HepG2 (cell line): ENCODE results near the gene BOLA3. TPM values are rescaled to one million over a fixed set of nuclear protein-coding genes. Genes with fewer than 3 reads are reported as not detected.
"Not testable (repeated sequence)": the region's sequence is repeated elsewhere in the genome, so short reads cannot be mapped to it uniquely, and the experiment has no call there.

ENCODE experiments used
- ATAC-seq: fragments of 200-7000 bp; cut with Tn5 transposase; 3 replicates; pipeline ENCODE4 v1.9.1; 2020; ENCODE audit warnings: mild to moderate bottlenecking, moderate library complexity
- BruUV-seq: library from RNA; stranded (reverse); fragments of 400-500 nt; replicated peaks from 2 replicates; lab custom pipeline; 2021; lab: Mats Ljungman, UMichigan
- CTCF ChIA-PET: fragments of 300-600 bp; formaldehyde crosslinking; extraction: SDS; loops from one replicate; lab custom pipeline; 2021; ENCODE audit warnings: low total read pairs, inconsistent platforms, low intra/inter-chr PET ratio; lab: Yijun Ruan, JAX
- POLR2A ChIA-PET: fragments of 350-600 bp; sonication (Branson Sonifier 250); formaldehyde crosslinking; loops from one replicate; lab custom pipeline; 2020; ENCODE audit warnings: antibody characterized with exemption, inconsistent platforms; lab: Yijun Ruan, JAX
- DNase-seq: peaks from one replicate; pipeline ENCODE4 v3.0.0-alpha.2; 2015; ENCODE audit warnings: low spot score
- FAIRE-seq: peaks from 3 replicates; lab custom pipeline; 2011; peaks lifted over from hg19 to GRCh38; lab: Jason Lieb, UNC
- H2AFZ ChIP-seq: one replicate; pipeline ENCODE4 v1.6.1; 2011; ENCODE audit warnings: low read length, inconsistent platforms
- H3K27ac ChIP-seq: fragments of 300-600 bp; 3 replicates; pipeline ENCODE4 v1.8.0; 2011; ENCODE audit warnings: mixed run types, mild to moderate bottlenecking, mixed read lengths, low read length, inconsistent platforms; ENCODE audit not compliant: insufficient read depth; ENCODE audit errors: extremely low read length
- H3K27me3 ChIP-seq, 2 experiments: fragments of 200-600 bp in 1 of 2; 2 replicates in 1 of 2; 3 replicates in 1 of 2; pipeline versions ENCODE4 v1.6.0 to v1.8.0; 2011; ENCODE audit warnings: low read length in 2 of 2, mild to moderate bottlenecking in 2 of 2, moderate library complexity in 2 of 2, inconsistent platforms in 1 of 2; ENCODE audit not compliant: insufficient read depth in 2 of 2, control insufficient read depth in 1 of 2
- H3K36me3 ChIP-seq, 2 experiments: fragments of 200-600 bp in 1 of 2; replicated peaks in 1 of 2; 2 replicates in 1 of 2; 3 replicates in 1 of 2; pipeline versions ENCODE4 v1.5.1 to v1.8.0; 2011; ENCODE audit warnings: low read length in 2 of 2, inconsistent platforms in 1 of 2; ENCODE audit not compliant: insufficient read depth in 2 of 2, control insufficient read depth in 1 of 2
- H3K4me1 ChIP-seq: 2 replicates; pipeline ENCODE4 v1.5.1; 2012; ENCODE audit warnings: low read length, inconsistent platforms; ENCODE audit not compliant: insufficient read depth
- H3K4me2 ChIP-seq: 2 replicates; pipeline ENCODE4 v1.6.0; 2011; ENCODE audit warnings: low read depth, low read length, inconsistent platforms
- H3K4me3 ChIP-seq, 3 experiments: fragments of 200-600 bp in 1 of 3; sonication (generic), shearing (Covaris generic) in 1 of 3; replicated peaks in 1 of 3; 2 replicates each; pipeline ENCODE4 v1.5.1; 2011 to 2016; ENCODE audit warnings: low read length in 3 of 3, inconsistent platforms in 2 of 3, low read depth in 2 of 3, mild to moderate bottlenecking in 2 of 3, control low read depth in 1 of 3, mixed read lengths in 1 of 3; ENCODE audit not compliant: insufficient read depth in 1 of 3
- H3K79me2 ChIP-seq: one replicate; pipeline ENCODE4 v1.6.1; 2011; ENCODE audit warnings: low read length, inconsistent platforms; ENCODE audit not compliant: insufficient read depth
- H3K9ac ChIP-seq: 2 replicates; pipeline ENCODE4 v1.6.0; 2011; ENCODE audit warnings: mild to moderate bottlenecking, low read depth, low read length, inconsistent platforms; ENCODE audit not compliant: insufficient read depth
- H3K9me3 ChIP-seq: 2 replicates; pipeline ENCODE4 v1.5.1; 2012; ENCODE audit warnings: mild to moderate bottlenecking, low read length
- H4K20me1 ChIP-seq: 2 replicates; pipeline ENCODE4 v1.6.0; 2011; ENCODE audit warnings: inconsistent platforms, mild to moderate bottlenecking, low read length, moderate library complexity; ENCODE audit not compliant: insufficient read depth
- HMGXB4 ChIP-seq, 2 experiments: sonication (generic) in 1 of 2; formaldehyde crosslinking in 1 of 2; IDR thresholded peaks; 2 replicates each; pipeline versions ENCODE4 v1.4.0 to v1.6.1; 2018 to 2020; ENCODE audit warnings: missing genetic modification reagents in 2 of 2, borderline replicate concordance in 1 of 2, low read depth in 1 of 2, mild to moderate bottlenecking in 1 of 2, missing biosample characterization in 1 of 2
- SIX4 ChIP-seq: sonication (generic); formaldehyde crosslinking; IDR thresholded peaks from 2 replicates; pipeline ENCODE4 v1.4.0; 2020; ENCODE audit warnings: missing genetic modification reagents
- SNAPC4 ChIP-seq: sonication (generic); formaldehyde crosslinking; IDR thresholded peaks from 2 replicates; pipeline ENCODE4 v1.4.0; 2020; ENCODE audit warnings: mild to moderate bottlenecking, missing genetic modification reagents
- ZMYM4 ChIP-seq: sonication (generic); formaldehyde crosslinking; IDR thresholded peaks from 2 replicates; pipeline ENCODE4 v1.8.1; 2023; ENCODE audit warnings: mild to moderate bottlenecking, missing genetic modification reagents
- WGBS: methylation state at CpG from one replicate; pipeline ENCODE4 v1.1.6; 2017; ENCODE audit warnings: low lambda C conversion rate; 5-methylcytosine and 5-hydroxymethylcytosine counted together
- in situ Hi-C: cut with HindIII; loops from 2 replicates; pipeline ENCODE4 v1.10.0; 2017; ENCODE audit warnings: low pct_unique_long_range_greater_than_20kb; ENCODE audit not compliant: extremely low pct_ligation_motif_present
- intact Hi-C: fragments of 100-400 bp; cut with micrococcal nuclease; formaldehyde crosslinking; loops from one replicate; pipeline ENCODE4 v1.10.0; 2022; ENCODE audit not compliant: unreplicated experiment
- polyA plus RNA-seq, 8 experiments: library from polyadenylated mRNA; depleted of rRNA in 3 of 8; stranded (reverse) in 7 of 8; unstranded in 1 of 8; fragments of >200 nt; fragmentation: Illumina TruSeq in 4 of 8; extraction: Trizol in 4 of 8; gene quantifications; 2 replicates each; pipeline versions ENCODE4 v1.2.1 to v1.2.3, GENCODE V29; 2011 to 2016; ENCODE audit warnings: low read depth in 4 of 8, missing spikeins in 1 of 8, mixed read lengths in 1 of 8; ENCODE audit not compliant: insufficient read depth in 1 of 8
- total RNA-seq, 5 experiments: library from RNA; depleted of rRNA; stranded (reverse); fragments of >200 nt; fragmentation: Illumina TruSeq; extraction: Trizol; gene quantifications; 2 replicates each; pipeline ENCODE4 v1.2.3, GENCODE V29; 2016; ENCODE audit warnings: low read depth in 1 of 5

The BOLA3 gene
- total and polyA plus RNA-seq, 2 of the 13 experiments (the other 11 are each of a cell fraction or from before 2014, with no cell fraction given), result 89.7 to 170 TPM

DNA sequence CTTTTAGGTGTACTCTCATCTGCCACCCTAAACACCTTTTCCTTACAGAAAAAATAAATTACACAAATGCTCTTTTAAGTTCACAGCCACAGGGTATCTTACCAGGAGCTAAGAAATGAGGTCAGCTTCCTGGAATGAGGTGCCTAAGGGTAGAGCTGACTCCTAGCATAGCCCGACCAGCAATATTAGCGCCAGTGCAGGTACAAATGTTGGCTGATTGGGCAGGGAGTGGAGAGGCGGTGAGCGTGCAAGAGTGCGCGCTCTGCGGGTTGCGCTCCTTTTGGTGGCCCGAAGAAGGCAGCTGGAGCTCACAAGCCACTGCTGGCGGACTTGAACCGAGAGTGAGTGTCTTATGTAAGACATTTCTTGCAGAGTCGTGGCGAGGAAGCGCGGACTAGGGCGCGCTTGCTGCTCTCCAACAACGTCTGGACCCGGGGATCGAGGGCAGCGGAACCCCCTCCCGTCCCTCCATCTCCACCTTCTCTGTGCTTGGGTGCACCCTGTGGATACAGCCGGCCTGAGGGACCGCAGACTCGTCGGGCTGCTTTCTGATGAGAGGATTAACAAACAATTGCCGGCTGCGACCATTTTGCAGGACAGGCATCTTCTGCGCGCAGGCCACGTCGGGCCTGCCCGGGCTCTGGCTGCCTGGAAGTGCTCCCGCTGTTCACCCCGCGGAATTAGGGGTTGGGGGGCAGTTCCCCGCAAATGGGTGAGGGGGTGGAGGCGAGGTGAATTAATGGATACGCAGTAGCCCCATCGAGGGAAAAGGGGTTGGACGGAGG is 17.3 kb downstream of the BOLA3 start (continued):
- no peak for TF ChIP-seq SNAPC4 (CRISPR knock-in tag)
- no peak for TF ChIP-seq HMGXB4 (CRISPR knock-in tag; IDR thresholded peaks at IDR 0.05; ENCODE audit: borderline replicate concordance in 1 of 2, low read depth in 1 of 2)
- no peak for TF ChIP-seq SIX4

DNA sequence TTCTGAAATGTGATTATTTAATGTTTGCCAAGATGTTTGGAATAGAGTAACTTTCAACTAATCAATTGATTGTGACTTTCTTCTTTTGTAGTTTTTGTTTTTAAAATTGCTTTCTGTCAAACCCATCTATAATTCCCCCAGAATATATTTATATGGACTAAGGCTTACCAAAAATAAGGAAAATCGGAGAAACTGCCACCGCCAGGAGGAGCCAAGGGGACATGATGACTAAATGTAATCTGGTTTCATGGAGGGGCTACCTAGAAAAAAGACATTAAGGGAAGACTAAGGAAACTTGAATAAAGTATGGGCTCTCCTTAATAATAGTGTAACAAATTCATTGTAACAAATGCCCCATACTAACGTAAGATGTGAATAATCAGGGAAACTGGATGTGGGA is 19.5 kb downstream of the BOLA3 start:
- Histone ChIP-seq H3K4me3 (no peak overlapping the region), H3K9me3 (0 out of 2 replicates have a peak, but pooled peaks cover 2% of the 10 kb centered on the region), H3K27me3 (no peaks in the 10 kb centered on the region), H3K36me3 (peaks cover under 1% of the 10 kb centered on the region in 2 experiments; a peak in 3 of 5 replicates), H3K4me2 (no peak overlapping the region), H4K20me1 (no peaks in the 10 kb centered on the region), H2AFZ (no peak overlapping the region), H3K79me2 (no peaks in the 10 kb centered on the region), H3K4me1 (no peaks in the 10 kb centered on the region), H3K27ac (no peak overlapping the region)
- no peak for DNase-seq
- no TSS peak for BruUV-seq
- 95% methylated on average over 3 of the region's 3 CpGs for WGBS
- intact Hi-C loops (loop anchor here (10.0 kb wide), 1 partner anchor 203 kb away; the partner anchor contains the start of gene DGUOK), in situ Hi-C loops (loop anchor here (25.0 kb wide), 1 partner anchor 291 kb away; the partner anchor contains the start of gene STAMBP)
- FAIRE-seq, result no peak
- ATAC-seq, result no peak
- POLR2A ChIA-PET, result no interaction called here
- CTCF ChIA-PET, result no interaction called here
- TF ChIP-seq ZMYM4 (CRISPR knock-in tag), result no peak
- TF ChIP-seq, all 625 proteins: peak for 0
- H3K9ac ChIP-seq, result no peak overlapping the region

GRCh38 chr2:74123955-74124354 is 23.8 kb downstream of the BOLA3 start:
- H2AFZ ChIP-seq, ATAC-seq, H3K4me3 ChIP-seq, H3K36me3 ChIP-seq, H3K79me2 ChIP-seq, POLR2A ChIA-PET, CTCF ChIA-PET, in situ Hi-C loops, H3K4me2 ChIP-seq, DNase-seq, H3K27ac ChIP-seq, H4K20me1 ChIP-seq, H3K27me3 ChIP-seq, FAIRE-seq, H3K9ac ChIP-seq, BruUV-seq: not testable (repeated sequence)
- Histone ChIP-seq H3K9me3 (peaks cover 22% of the 10 kb centered on the region), H3K4me1 (peaks cover 14% of the 10 kb centered on the region)
- intact Hi-C loops, result loop anchor here (10.0 kb wide), 1 partner anchor 199 kb away; the partner anchor contains the start of gene DGUOK
- WGBS, result 91% methylated on average over 27 of the region's 29 CpGs
